H9 (cell line): Measurements from ENCODE around the gene CERS4. TPM values are rescaled to one million over a fixed set of nuclear protein-coding genes. Genes with fewer than 3 reads are reported as not detected.
A peak's percentile ranks its signal among the peaks of the same experiment; 100 is the strongest.

ENCODE experiments used
- DNase-seq: peaks from one replicate; pipeline ENCODE4 v3.0.0-alpha.2; 2017
- H2AFZ ChIP-seq: one replicate; pipeline ENCODE4 v1.6.1; 2013; ENCODE audit warnings: mild to moderate bottlenecking, low read length, control low read depth, moderate library complexity
- H2AK5ac ChIP-seq: 2 replicates; pipeline ENCODE4 v1.6.1; 2013; ENCODE audit warnings: low read length, control low read depth, mixed read lengths; ENCODE audit not compliant: insufficient read length
- H2BK120ac ChIP-seq: one replicate; pipeline ENCODE4 v1.6.1; 2013; ENCODE audit warnings: low read depth, mild to moderate bottlenecking, low read length, control low read depth, inconsistent platforms; ENCODE audit not compliant: poor library complexity, severe bottlenecking
- H2BK12ac ChIP-seq: 2 replicates; pipeline ENCODE4 v1.6.1; 2013; ENCODE audit warnings: low read length, control low read depth, mixed read lengths, low read depth; ENCODE audit not compliant: insufficient read length
- H2BK15ac ChIP-seq: 2 replicates; pipeline ENCODE4 v1.6.1; 2013; ENCODE audit warnings: low read depth, low read length, control low read depth
- H2BK20ac ChIP-seq: one replicate; pipeline ENCODE4 v1.6.1; 2013; ENCODE audit warnings: low read depth, mild to moderate bottlenecking, low read length, control low read depth, inconsistent platforms; ENCODE audit not compliant: poor library complexity, severe bottlenecking
- H2BK5ac ChIP-seq: 2 replicates; pipeline ENCODE4 v1.6.1; 2013; ENCODE audit warnings: low read length, control low read depth, mixed read lengths; ENCODE audit not compliant: insufficient read length
- H3K14ac ChIP-seq: 2 replicates; pipeline ENCODE4 v1.6.1; 2013; ENCODE audit warnings: low read length, control low read depth; ENCODE audit not compliant: insufficient read depth
- H3K18ac ChIP-seq: 2 replicates; pipeline ENCODE4 v1.6.1; 2013; ENCODE audit warnings: low read depth, mild to moderate bottlenecking, mixed read lengths, low read length, control low read depth; ENCODE audit not compliant: insufficient read length
- H3K23ac ChIP-seq: 2 replicates; pipeline ENCODE4 v1.6.1; 2013; ENCODE audit warnings: low read length, control low read depth, mixed read lengths, low read depth; ENCODE audit not compliant: insufficient read length
- H3K23me2 ChIP-seq: 2 replicates; pipeline ENCODE4 v1.6.1; 2013; ENCODE audit warnings: low read depth, mild to moderate bottlenecking, mixed read lengths, low read length, control low read depth; ENCODE audit not compliant: insufficient read length, poor library complexity, severe bottlenecking
- H3K27ac ChIP-seq: 2 replicates; pipeline ENCODE4 v1.5.1; 2013; ENCODE audit warnings: low read length, control low read depth, mixed read lengths, low read depth; ENCODE audit not compliant: insufficient read length
- H3K27me3 ChIP-seq: 2 replicates; pipeline ENCODE4 v1.6.1; 2013; ENCODE audit warnings: low read length, control low read depth, inconsistent platforms; ENCODE audit not compliant: insufficient read depth
- H3K4ac ChIP-seq: 2 replicates; pipeline ENCODE4 v1.6.1; 2013; ENCODE audit warnings: low read depth, mild to moderate bottlenecking, control low read depth, inconsistent platforms, low read length, moderate library complexity
- H3K4me1 ChIP-seq: 2 replicates; pipeline ENCODE4 v1.6.1; 2013; ENCODE audit warnings: low read length, control low read depth, inconsistent platforms; ENCODE audit not compliant: insufficient read depth
- H3K4me2 ChIP-seq: 2 replicates; pipeline ENCODE4 v1.6.1; 2013; ENCODE audit warnings: low read length, control low read depth, mixed read lengths; ENCODE audit not compliant: insufficient read length, insufficient read depth
- H3K56ac ChIP-seq: 2 replicates; pipeline ENCODE4 v1.6.1; 2013; ENCODE audit warnings: low read depth, mild to moderate bottlenecking, mixed read lengths, low read length, control low read depth; ENCODE audit not compliant: insufficient read length
- H3K79me1 ChIP-seq: 2 replicates; pipeline ENCODE4 v1.6.1; 2013; ENCODE audit warnings: low read depth, mild to moderate bottlenecking, moderate library complexity, low read length, control low read depth, inconsistent platforms; ENCODE audit not compliant: insufficient read depth, poor library complexity, severe bottlenecking
- H3K79me2 ChIP-seq: 2 replicates; pipeline ENCODE4 v1.6.1; 2013; ENCODE audit warnings: low read length, control low read depth, inconsistent platforms; ENCODE audit not compliant: insufficient read depth
- H3K9ac ChIP-seq: 2 replicates; pipeline ENCODE4 v1.6.1; 2013; ENCODE audit warnings: low read length, control low read depth, mixed read lengths; ENCODE audit not compliant: insufficient read length; ENCODE audit errors: extremely low read depth
- H3K9me3 ChIP-seq: one replicate; pipeline ENCODE4 v1.6.1; 2013; ENCODE audit warnings: low read depth, low read length, inconsistent platforms; ENCODE audit not compliant: control insufficient read depth
- H3T11ph ChIP-seq: one replicate; pipeline ENCODE4 v1.6.1; 2013; ENCODE audit warnings: mild to moderate bottlenecking, low read length, control low read depth, inconsistent platforms
- H4K20me1 ChIP-seq: one replicate; pipeline ENCODE4 v1.6.1; 2013; ENCODE audit not compliant: control insufficient read depth, insufficient read length, insufficient read depth
- H4K5ac ChIP-seq: 2 replicates; pipeline ENCODE4 v1.6.1; 2013; ENCODE audit warnings: low read depth, mild to moderate bottlenecking, mixed read lengths, low read length, control low read depth; ENCODE audit not compliant: insufficient read length
- H4K8ac ChIP-seq: replicated peaks from 2 replicates; pipeline ENCODE4 v1.6.1; 2013; ENCODE audit warnings: low read length, control low read depth, mixed read lengths, low read depth; ENCODE audit not compliant: insufficient read length
- H4K91ac ChIP-seq: 2 replicates; pipeline ENCODE4 v1.6.1; 2013; ENCODE audit warnings: low read depth, mild to moderate bottlenecking, moderate library complexity, mixed read lengths, low read length, control low read depth; ENCODE audit not compliant: insufficient read length
- H3K27ac Mint-ChIP-seq, 3 experiments: 2 replicates in 2 of 3; 3 replicates in 1 of 3; pipeline ENCODE4 v1.8.0; 2020 to 2021; ENCODE audit warnings: mixed read lengths in 3 of 3, mild to moderate bottlenecking in 1 of 3, moderate library complexity in 1 of 3
- H3K27me3 Mint-ChIP-seq: 2 replicates; pipeline ENCODE4 v1.8.0; 2021; ENCODE audit warnings: low read depth, mild to moderate bottlenecking, moderate library complexity, mixed read lengths
- H3K36me3 Mint-ChIP-seq, 3 experiments: 2 replicates in 2 of 3; 3 replicates in 1 of 3; pipeline ENCODE4 v1.8.0; 2020 to 2021; ENCODE audit warnings: low read depth in 3 of 3, mixed read lengths in 3 of 3; ENCODE audit not compliant: insufficient read depth in 1 of 3
- H3K4me1 Mint-ChIP-seq, 2 experiments: 2 replicates each; pipeline ENCODE4 v1.8.0; 2020; ENCODE audit warnings: mixed read lengths in 2 of 2
- H3K4me3 Mint-ChIP-seq, 2 experiments: 2 replicates in 1 of 2; 3 replicates in 1 of 2; pipeline ENCODE4 v1.8.0; 2020 to 2021; ENCODE audit warnings: mild to moderate bottlenecking in 2 of 2, mixed read lengths in 2 of 2, moderate library complexity in 1 of 2
- H3K9me3 Mint-ChIP-seq, 2 experiments: 2 replicates in 1 of 2; 3 replicates in 1 of 2; pipeline ENCODE4 v1.8.0; 2020; ENCODE audit warnings: mild to moderate bottlenecking in 2 of 2, mixed read lengths in 2 of 2, moderate library complexity in 1 of 2
- CTCF ChIP-seq: fragments of 200-600 bp; sonication (generic); conservative IDR thresholded peaks from 3 replicates; pipeline ENCODE4 v1.8.0; 2021; ENCODE audit warnings: antibody characterized with exemption, mild to moderate bottlenecking
- WGBS: extraction: QIAGEN DNeasy Blood & Tissue Kit; methylation state at CpG from one replicate; pipeline ENCODE4 v1.1.7; 2013; ENCODE audit warnings: missing lambda C conversion rate, low lambda C conversion rate, mixed read lengths; ENCODE audit not compliant: insufficient read length; ENCODE audit errors: extremely low coverage; 5-methylcytosine and 5-hydroxymethylcytosine counted together
- total RNA-seq: library from RNA; stranded (reverse); gene quantifications from 2 replicates; pipeline ENCODE4 v1.2.1, GENCODE V29; 2021

CERS4 gene
- total RNA-seq, 1 experiment from 2014 or later: 62.6 TPM

- H3K14ac ChIP-seq: no peak overlapping the region
- H3K79me2 ChIP-seq: peaks cover 25% of the 10 kb centered on the region; the same call in 1 of the 2 replicates
- H4K20me1 ChIP-seq: no peaks in the 10 kb centered on the region
- WGBS: no CpG with 5 or more reads among the region's 5 CpGs
- no peak overlapping the region for H3K4me2 ChIP-seq
- H3K4me1 ChIP-seq: no peaks in the 10 kb centered on the region
- no peak overlapping the region for H2BK20ac ChIP-seq
- no peak overlapping the region for H3T11ph ChIP-seq
- no peak overlapping the region for H4K91ac ChIP-seq
- no peak for TF ChIP-seq CTCF
- peaks cover 7% of the 10 kb centered on the region for H3K23me2 ChIP-seq
- H2BK5ac ChIP-seq: no peak overlapping the region
- no peaks in the 10 kb centered on the region for H3K9me3 Mint-ChIP-seq
- H3K4me1 Mint-ChIP-seq: peaks cover 18 to 24% of the 10 kb centered on the region in 2 experiments
- H3K27me3 ChIP-seq: no peaks in the 10 kb centered on the region
- no peak overlapping the region for H3K4ac ChIP-seq
- no peak overlapping the region for H2AK5ac ChIP-seq
- peaks cover 2% of the 10 kb centered on the region; the same call in 1 of the 2 replicates for H3K27me3 Mint-ChIP-seq
- no peak overlapping the region for H2BK15ac ChIP-seq
- no peak overlapping the region for H3K23ac ChIP-seq
- peaks cover 20 to 43% (median 27%) of the 10 kb centered on the region in 3 experiments for H3K36me3 Mint-ChIP-seq
- no peak overlapping the region for H3K56ac ChIP-seq
- H4K8ac ChIP-seq: no peak overlapping the region
- H3K27ac ChIP-seq: no peak overlapping the region
- no peak overlapping the region for H2BK12ac ChIP-seq
- H3K9me3 ChIP-seq: no peaks in the 10 kb centered on the region
- DNase-seq: no peak
- H2AFZ ChIP-seq: no peak overlapping the region
- H3K9ac ChIP-seq: no peak overlapping the region
- peaks cover 12% of the 10 kb centered on the region for H3K79me1 ChIP-seq
- H3K27ac Mint-ChIP-seq: peak overlapping the region in 2 of 3 experiments; percentile 29 to 64; a peak in 6 of 7 replicates
- H2BK120ac ChIP-seq: no peak overlapping the region
- no peak overlapping the region for H4K5ac ChIP-seq
- no peak overlapping the region for H3K18ac ChIP-seq
- no peak overlapping the region; a peak in 2 of 5 replicates for H3K4me3 Mint-ChIP-seq
Measured at GRCh38 chr19:8213827-8214672, 4.9 kb downstream of the CERS4 start.
